Measurements from ENCODE around the gene PDIA5. TPM values are rescaled to one million over a fixed set of nuclear protein-coding genes. Genes with fewer than 3 reads are reported as not detected.

Gene PDIA5
- total RNA-seq, 2 experiments from 2014 or later: 8.1 to 11.7 TPM

DNA sequence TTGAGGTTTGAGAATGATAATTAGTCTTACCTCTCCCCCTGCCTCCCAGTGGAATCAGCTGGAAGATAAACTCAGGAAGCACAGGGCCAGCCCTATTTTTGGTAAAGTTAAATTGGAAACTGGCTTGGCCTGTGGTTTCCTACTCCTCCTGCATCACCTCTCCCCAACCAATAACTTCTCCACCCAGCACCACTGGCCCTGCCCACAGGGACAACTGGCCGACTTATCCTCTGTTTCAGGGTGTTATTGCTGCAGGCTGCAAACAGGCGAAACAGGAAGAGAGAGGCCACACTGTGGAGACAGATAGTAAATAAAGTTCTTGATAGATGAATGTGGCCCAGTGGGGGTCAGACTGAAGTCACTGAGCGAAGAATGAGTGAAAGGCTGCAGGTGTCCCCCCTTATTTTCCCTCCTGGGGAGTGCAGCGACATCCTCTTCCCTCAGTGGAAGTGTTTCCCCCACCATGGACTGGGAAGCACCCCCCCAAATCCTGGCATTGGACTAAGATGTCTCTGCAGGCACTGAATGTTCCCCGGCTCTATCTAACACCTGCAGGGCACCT is 47.1 kb downstream of the PDIA5 start:
- TF ChIP-seq, protein P1, sequence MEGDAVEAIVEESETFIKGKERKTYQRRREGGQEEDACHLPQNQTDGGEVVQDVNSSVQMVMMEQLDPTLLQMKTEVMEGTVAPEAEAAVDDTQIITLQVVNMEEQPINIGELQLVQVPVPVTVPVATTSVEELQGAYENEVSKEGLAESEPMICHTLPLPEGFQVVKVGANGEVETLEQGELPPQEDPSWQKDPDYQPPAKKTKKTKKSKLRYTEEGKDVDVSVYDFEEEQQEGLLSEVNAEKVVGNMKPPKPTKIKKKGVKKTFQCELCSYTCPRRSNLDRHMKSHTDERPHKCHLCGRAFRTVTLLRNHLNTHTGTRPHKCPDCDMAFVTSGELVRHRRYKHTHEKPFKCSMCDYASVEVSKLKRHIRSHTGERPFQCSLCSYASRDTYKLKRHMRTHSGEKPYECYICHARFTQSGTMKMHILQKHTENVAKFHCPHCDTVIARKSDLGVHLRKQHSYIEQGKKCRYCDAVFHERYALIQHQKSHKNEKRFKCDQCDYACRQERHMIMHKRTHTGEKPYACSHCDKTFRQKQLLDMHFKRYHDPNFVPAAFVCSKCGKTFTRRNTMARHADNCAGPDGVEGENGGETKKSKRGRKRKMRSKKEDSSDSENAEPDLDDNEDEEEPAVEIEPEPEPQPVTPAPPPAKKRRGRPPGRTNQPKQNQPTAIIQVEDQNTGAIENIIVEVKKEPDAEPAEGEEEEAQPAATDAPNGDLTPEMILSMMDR (conservative IDR thresholded peaks at IDR 0.05; ENCODE audit: low read length): no peak
- TF ChIP-seq EZH2phosphoT487 (IDR thresholded peaks at IDR 0.05; ENCODE audit: borderline replicate concordance, low read depth, low read length): no peak
- CTCF ChIA-PET (ENCODE audit: unreplicated experiment): no interaction called here
- POLR2A ChIA-PET: no interaction called here
- H3K79me2 ChIP-seq (ENCODE audit: insufficient read depth, low read depth, low read length): no peaks in the 10 kb centered on the region
- H3K4me1 ChIP-seq (ENCODE audit: insufficient read depth, low read length, poor library complexity, severe bottlenecking): peaks cover 11% of the 10 kb centered on the region
- no peaks in the 10 kb centered on the region for H3K9me3 ChIP-seq (ENCODE audit: low read length)
- no peaks in the 10 kb centered on the region for H3K9me2 ChIP-seq (ENCODE audit: insufficient read depth, low read length)
- DNase-seq (ENCODE audit: low spot score): no peak
- no peak overlapping the region for H3K4me2 ChIP-seq (ENCODE audit: low read length)
- BruUV-seq (replicated peaks): no TSS peak
- no peak overlapping the region for H3K27ac ChIP-seq (ENCODE audit: low read depth, low read length, poor library complexity, severe bottlenecking)
- intact Hi-C loops (cut with micrococcal nuclease; ENCODE audit: unreplicated experiment): no loop called here
- no peaks in the 10 kb centered on the region; the same call in 1 of the 2 replicates for H3K36me3 ChIP-seq (ENCODE audit: insufficient read depth, low read length)
- H2AFZ ChIP-seq (ENCODE audit: low read length): no peak overlapping the region
- no peaks in the 10 kb centered on the region for H4K20me1 ChIP-seq (ENCODE audit: insufficient read depth, low read length)
- no peak overlapping the region for H3K4me3 ChIP-seq (ENCODE audit: low read depth, low read length, poor library complexity, severe bottlenecking)

DNA sequence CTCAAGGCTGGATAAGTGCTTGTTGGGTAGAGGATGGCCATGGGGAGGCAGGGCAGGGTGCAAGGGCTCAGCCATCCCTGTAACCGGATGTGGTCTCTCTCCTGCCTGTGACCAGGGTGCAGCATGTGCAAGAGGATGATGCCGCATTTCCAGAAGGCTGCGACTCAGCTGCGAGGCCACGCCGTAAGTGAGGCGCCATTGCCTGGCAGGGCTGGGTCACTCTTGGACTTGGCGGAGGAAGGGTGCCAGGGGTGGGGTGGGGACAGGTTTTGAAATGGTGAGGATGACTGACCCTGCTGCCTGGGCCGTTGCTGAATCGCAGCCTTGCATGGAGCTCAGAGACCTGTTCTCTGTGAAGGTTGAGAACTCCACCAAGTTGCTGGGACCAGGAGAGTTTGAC is 49.3 kb downstream of the PDIA5 start:
- Histone ChIP-seq H3K9me2 (ENCODE audit: insufficient read depth, low read length) (no peaks in the 10 kb centered on the region), H3K27ac (ENCODE audit: low read depth, low read length, poor library complexity, severe bottlenecking) (no peak overlapping the region), H3K9me3 (ENCODE audit: low read length) (no peaks in the 10 kb centered on the region), H2AFZ (ENCODE audit: low read length) (no peak overlapping the region), H3K4me1 (ENCODE audit: insufficient read depth, low read length, poor library complexity, severe bottlenecking) (peaks cover 8% of the 10 kb centered on the region), H4K20me1 (ENCODE audit: insufficient read depth, low read length) (no peaks in the 10 kb centered on the region), H3K4me2 (ENCODE audit: low read length) (no peak overlapping the region), H3K79me2 (ENCODE audit: insufficient read depth, low read depth, low read length) (no peaks in the 10 kb centered on the region), H3K36me3 (ENCODE audit: insufficient read depth, low read length) (no peaks in the 10 kb centered on the region; the same call in 1 of the 2 replicates), H3K4me3 (ENCODE audit: low read depth, low read length, poor library complexity, severe bottlenecking) (no peak overlapping the region)
- TF ChIP-seq, protein P1 (conservative IDR thresholded peaks at IDR 0.05; ENCODE audit: low read length): no peak
- no peak for TF ChIP-seq EZH2phosphoT487 (IDR thresholded peaks at IDR 0.05; ENCODE audit: borderline replicate concordance, low read depth, low read length)
- intact Hi-C loops (cut with micrococcal nuclease; ENCODE audit: unreplicated experiment): no loop called here
- ChIA-PET POLR2A (no interaction called here), CTCF (ENCODE audit: unreplicated experiment) (no interaction called here)
- DNase-seq (ENCODE audit: low spot score): no peak
- no TSS peak for BruUV-seq (replicated peaks)

DNA sequence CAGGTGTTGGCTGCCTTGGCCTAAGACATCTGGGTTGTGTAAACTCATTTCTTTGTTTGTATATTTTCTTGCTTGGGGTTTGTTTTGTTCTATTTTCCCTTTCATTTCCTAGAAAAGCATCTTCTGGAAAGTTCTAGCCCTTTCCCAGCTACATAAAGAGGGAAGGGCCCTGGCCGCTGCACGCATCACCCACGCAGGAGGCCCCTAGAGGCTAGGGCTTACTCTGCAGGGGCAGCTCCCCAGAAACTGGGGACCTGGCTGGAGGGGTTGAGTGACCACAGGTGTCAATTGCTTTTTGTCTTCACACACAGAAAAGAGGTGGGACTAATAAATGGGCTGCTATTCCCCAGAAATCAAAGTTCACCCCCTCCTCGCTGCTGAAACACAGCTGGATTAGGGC is 52.6 kb downstream of the PDIA5 start:
- POLR2A ChIA-PET: interaction anchor here (1.6 kb wide), 1 partner anchor 12 kb away, joined by 4 read pairs; no protein-coding TSS in a partner anchor
- CTCF ChIA-PET (ENCODE audit: unreplicated experiment): no interaction called here
- no TSS peak for BruUV-seq (replicated peaks)
- no peak overlapping the region for H3K4me2 ChIP-seq (ENCODE audit: low read length)
- DNase-seq (ENCODE audit: low spot score): no peak
- H3K36me3 ChIP-seq (ENCODE audit: insufficient read depth, low read length): no peaks in the 10 kb centered on the region; the same call in 1 of the 2 replicates
- H2AFZ ChIP-seq (ENCODE audit: low read length): no peak overlapping the region
- H3K27ac ChIP-seq (ENCODE audit: low read depth, low read length, poor library complexity, severe bottlenecking): no peak overlapping the region
- no peaks in the 10 kb centered on the region for H3K9me2 ChIP-seq (ENCODE audit: insufficient read depth, low read length)
- intact Hi-C loops (cut with micrococcal nuclease; ENCODE audit: unreplicated experiment): no loop called here
- TF ChIP-seq, protein P1 (conservative IDR thresholded peaks at IDR 0.05; ENCODE audit: low read length): no peak; the same call in 1 of the 2 replicates
- TF ChIP-seq EZH2phosphoT487 (IDR thresholded peaks at IDR 0.05; ENCODE audit: borderline replicate concordance, low read depth, low read length): no peak
- no peaks in the 10 kb centered on the region for H4K20me1 ChIP-seq (ENCODE audit: insufficient read depth, low read length)
- H3K9me3 ChIP-seq (ENCODE audit: low read length): no peaks in the 10 kb centered on the region
- H3K79me2 ChIP-seq (ENCODE audit: insufficient read depth, low read depth, low read length): no peaks in the 10 kb centered on the region
- H3K4me1 ChIP-seq (ENCODE audit: insufficient read depth, low read length, poor library complexity, severe bottlenecking): no peaks in the 10 kb centered on the region
- no peak overlapping the region for H3K4me3 ChIP-seq (ENCODE audit: low read depth, low read length, poor library complexity, severe bottlenecking)
